Stimulated activated CD8-positive, alpha-beta memory T cell treated with anti-CD3 and anti-CD28 coated beads, Interleukin-4, amount 100 ng/mL, for 48 hours (primary cell): ENCODE measurements around the gene SPIB.
A peak's percentile ranks its signal among the peaks of the same experiment; 100 is the strongest.

Experiments used
- DNase-seq: peaks from one replicate; pipeline ENCODE4 v3.0.0-alpha.2; 2020

The SPIB gene

GRCh38 chr19:50392759-50393158, 26.0 kb upstream of the SPIB start:
- DNase-seq = no peak

GRCh38 chr19:50393589-50393988, 25.1 kb upstream of the SPIB start:
- DNase-seq = no peak

- no peak for DNase-seq
Observed at GRCh38 chr19:50394017-50394416, 24.7 kb upstream of the SPIB start.

GRCh38 chr19:50398675-50399367, 19.9 kb upstream of the SPIB start:
- DNase-seq = no peak

- DNase-seq = no peak
Observed at GRCh38 chr19:50399368-50399745, 19.4 kb upstream of the SPIB start.

- DNase-seq = no peak
Observed at GRCh38 chr19:50401605-50402450, 16.9 kb upstream of the SPIB start.

- DNase-seq = no peak
Observed at GRCh38 chr19:50402544-50403301, 16.0 kb upstream of the SPIB start.

- DNase-seq = no peak
Observed at GRCh38 chr19:50406156-50406820, 12.4 kb upstream of the SPIB start.

- no peak for DNase-seq
Observed at GRCh38 chr19:50406829-50407228, 11.9 kb upstream of the SPIB start.

GRCh38 chr19:50409347-50409746, 9.4 kb upstream of the SPIB start:
- DNase-seq = no peak

GRCh38 chr19:50410109-50410508, 8.6 kb upstream of the SPIB start:
- DNase-seq = no peak

GRCh38 chr19:50412419-50412818, 6.3 kb upstream of the SPIB start:
- no peak for DNase-seq

GRCh38 chr19:50413096-50413495, 5.6 kb upstream of the SPIB start:
- DNase-seq = no peak

- no peak for DNase-seq
Observed at GRCh38 chr19:50413531-50413930, 5.2 kb upstream of the SPIB start.

- peak; percentile 91 for DNase-seq
Observed at GRCh38 chr19:50414864-50415660, 3.7 kb upstream of the SPIB start.

- DNase-seq = no peak
Observed at GRCh38 chr19:50415661-50416033, 3.1 kb upstream of the SPIB start.

GRCh38 chr19:50416034-50416977, 2.4 kb upstream of the SPIB start:
- DNase-seq = no peak

- no peak for DNase-seq
Observed at GRCh38 chr19:50417111-50418081, 1.3 kb upstream of the SPIB start.

- DNase-seq = no peak
Observed at GRCh38 chr19:50419022-50419579, 363 bp downstream of the SPIB start.
